Fibroblast of pulmonary artery (primary cell): ENCODE measurements around the gene GABRD.

ENCODE experiments used
- DNase-seq: peaks from one replicate; pipeline ENCODE4 v3.0.0-alpha.2; 2010; ENCODE audit warnings: low read depth
- H3K4me3 ChIP-seq: replicated peaks from 2 replicates; pipeline ENCODE4 v1.5.1; 2011; ENCODE audit warnings: low read depth, mild to moderate bottlenecking, control low read depth, low read length, moderate library complexity
- TF ChIP-seq, protein P1 (sequence below): IDR thresholded peaks from 2 replicates; pipeline ENCODE4 v1.5.1; 2011; ENCODE audit warnings: mild to moderate bottlenecking, control low read depth, low read length, inconsistent platforms; ENCODE audit errors: missing control alignments

Gene GABRD

DNA sequence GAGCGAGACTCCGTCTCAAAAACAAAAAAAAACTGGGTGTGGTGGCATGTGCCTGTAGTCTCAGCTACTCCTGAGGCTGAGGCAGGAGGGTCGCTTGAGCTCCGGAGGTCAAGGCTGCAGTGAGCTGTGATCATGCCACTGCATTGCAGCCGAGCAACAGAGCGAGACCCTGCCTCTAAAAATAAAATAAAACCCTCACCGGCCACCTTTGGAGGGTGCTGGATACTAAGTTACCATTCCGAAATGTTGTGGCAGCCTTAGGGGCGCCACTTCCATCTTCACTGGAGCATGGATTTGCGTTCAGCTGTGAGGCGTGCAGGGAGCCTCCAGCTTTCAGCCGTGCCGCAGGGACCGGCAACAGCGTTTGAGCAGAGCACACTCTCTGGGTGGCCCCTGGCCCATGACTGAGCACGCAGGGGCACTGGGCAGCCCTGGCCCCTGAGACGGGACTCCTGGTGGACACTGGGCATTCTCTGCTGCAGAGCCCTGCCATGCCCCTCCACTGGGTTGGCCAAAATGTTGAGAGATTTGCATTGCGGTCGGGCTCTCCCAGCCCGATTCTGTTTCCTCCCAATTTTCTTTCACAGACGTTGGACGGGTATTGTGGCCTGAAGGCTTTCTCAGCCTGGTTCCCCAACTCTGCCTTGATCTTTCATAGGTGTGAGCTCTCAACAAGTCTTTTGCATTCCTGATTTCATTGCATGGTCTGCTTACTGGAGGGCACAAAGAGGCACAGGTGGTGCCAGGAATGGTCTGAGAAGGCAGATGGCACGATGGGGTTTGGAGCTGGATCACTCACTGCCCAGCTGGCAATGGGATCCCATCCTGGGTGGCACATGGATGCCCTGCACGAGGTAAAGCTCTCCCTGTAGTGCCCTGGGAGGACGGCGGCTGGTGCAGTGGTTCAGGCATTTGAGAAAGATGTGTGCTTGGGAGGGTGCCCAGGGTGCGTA, 9.8 kb upstream of the GABRD start:
- H3K4me3 ChIP-seq, result no peak overlapping the region
- no peak for DNase-seq
- TF ChIP-seq, protein P1, sequence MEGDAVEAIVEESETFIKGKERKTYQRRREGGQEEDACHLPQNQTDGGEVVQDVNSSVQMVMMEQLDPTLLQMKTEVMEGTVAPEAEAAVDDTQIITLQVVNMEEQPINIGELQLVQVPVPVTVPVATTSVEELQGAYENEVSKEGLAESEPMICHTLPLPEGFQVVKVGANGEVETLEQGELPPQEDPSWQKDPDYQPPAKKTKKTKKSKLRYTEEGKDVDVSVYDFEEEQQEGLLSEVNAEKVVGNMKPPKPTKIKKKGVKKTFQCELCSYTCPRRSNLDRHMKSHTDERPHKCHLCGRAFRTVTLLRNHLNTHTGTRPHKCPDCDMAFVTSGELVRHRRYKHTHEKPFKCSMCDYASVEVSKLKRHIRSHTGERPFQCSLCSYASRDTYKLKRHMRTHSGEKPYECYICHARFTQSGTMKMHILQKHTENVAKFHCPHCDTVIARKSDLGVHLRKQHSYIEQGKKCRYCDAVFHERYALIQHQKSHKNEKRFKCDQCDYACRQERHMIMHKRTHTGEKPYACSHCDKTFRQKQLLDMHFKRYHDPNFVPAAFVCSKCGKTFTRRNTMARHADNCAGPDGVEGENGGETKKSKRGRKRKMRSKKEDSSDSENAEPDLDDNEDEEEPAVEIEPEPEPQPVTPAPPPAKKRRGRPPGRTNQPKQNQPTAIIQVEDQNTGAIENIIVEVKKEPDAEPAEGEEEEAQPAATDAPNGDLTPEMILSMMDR, result no peak

DNA sequence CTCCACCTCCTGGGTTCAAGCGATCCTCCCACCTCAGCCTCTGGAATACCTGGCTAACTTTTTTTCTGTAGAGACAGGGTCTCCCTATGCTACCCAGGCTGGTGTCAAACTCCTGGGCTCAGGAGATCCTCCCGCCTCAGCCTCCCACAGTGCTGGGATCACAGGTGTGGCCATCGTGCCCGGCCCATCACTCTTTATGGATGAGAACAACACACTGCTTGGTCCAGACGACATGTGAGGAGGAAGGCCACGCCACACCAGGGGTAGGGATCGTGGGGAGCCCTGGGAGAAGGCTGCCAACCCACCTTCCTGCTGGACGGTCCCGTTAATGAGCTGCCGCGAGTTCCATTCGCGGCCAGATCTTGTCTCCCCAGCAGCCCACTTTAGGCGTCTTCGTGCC, 5.0 kb upstream of the GABRD start:
- no peak for DNase-seq
- TF ChIP-seq, protein P1, result no peak
- no peak overlapping the region for H3K4me3 ChIP-seq

DNA sequence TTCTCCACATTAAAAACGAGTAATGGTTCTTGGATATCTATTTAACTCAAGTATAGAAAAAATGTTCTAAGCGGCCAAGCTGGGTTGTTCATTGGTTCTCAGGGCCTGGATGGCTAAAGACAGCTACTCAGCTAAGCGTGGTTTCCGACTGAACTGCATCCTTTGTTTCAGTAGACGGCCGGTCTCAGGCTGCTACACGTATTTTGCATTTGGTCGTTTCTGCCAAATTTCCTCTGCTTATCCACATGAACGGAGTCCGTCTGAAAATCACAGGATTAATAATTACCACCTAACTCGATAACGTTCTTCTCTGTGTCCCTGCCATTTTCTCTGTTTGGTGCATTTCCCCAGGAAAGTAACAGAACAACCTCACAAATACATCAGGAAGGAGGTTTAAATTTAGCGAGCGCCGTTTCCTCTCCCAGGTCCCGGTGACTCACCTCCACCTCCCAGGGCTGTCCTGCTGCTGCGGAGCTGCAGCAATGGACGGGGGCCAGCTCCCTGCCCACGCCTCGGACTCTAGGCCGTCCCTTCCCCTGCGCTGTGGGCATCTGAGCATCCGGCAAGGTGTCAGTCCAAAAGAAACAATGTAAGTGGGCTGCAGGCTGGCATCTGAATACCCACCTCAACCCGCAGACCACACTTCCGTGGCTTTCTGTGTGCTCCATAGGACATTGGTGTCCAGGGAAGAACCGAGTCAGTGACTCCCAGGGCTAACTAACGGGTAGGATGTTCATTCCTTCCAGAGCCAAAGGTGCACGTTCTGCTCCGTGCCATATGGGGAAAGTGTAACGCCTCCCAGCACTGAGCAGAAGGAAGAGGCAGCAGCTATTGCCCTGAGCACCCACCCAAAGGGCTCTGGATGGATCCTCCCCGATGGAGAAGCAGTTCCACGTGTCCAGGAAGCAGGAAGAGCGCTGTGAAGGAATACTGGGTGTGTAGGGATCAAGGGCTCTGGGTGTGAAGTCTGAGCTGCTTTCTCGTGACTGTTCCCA, 4.1 kb upstream of the GABRD start:
- TF ChIP-seq, protein P1, result no peak
- no peak for DNase-seq
- no peak overlapping the region for H3K4me3 ChIP-seq

DNA sequence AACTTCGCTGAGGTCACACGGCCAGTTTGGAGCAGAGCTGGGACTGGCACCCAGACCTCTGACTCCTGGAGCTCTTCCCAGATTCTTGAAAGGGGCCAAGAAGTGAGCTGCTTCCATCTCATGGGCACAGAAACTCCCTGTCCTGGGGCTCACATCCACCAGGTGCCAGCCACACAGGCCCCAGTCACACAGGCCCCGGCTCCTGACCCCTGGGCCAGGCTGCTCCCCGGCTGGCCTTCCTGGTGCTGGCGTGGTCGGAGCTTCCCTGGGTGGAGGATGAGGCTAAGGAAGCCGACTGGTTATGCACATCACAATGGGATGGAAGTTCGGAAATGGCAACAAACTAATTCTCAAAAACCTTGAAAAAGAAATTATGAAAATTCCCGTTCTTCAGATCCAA, 3.0 kb upstream of the GABRD start:
- H3K4me3 ChIP-seq, result no peak overlapping the region
- TF ChIP-seq, protein P1, result no peak
- DNase-seq, result no peak

DNA sequence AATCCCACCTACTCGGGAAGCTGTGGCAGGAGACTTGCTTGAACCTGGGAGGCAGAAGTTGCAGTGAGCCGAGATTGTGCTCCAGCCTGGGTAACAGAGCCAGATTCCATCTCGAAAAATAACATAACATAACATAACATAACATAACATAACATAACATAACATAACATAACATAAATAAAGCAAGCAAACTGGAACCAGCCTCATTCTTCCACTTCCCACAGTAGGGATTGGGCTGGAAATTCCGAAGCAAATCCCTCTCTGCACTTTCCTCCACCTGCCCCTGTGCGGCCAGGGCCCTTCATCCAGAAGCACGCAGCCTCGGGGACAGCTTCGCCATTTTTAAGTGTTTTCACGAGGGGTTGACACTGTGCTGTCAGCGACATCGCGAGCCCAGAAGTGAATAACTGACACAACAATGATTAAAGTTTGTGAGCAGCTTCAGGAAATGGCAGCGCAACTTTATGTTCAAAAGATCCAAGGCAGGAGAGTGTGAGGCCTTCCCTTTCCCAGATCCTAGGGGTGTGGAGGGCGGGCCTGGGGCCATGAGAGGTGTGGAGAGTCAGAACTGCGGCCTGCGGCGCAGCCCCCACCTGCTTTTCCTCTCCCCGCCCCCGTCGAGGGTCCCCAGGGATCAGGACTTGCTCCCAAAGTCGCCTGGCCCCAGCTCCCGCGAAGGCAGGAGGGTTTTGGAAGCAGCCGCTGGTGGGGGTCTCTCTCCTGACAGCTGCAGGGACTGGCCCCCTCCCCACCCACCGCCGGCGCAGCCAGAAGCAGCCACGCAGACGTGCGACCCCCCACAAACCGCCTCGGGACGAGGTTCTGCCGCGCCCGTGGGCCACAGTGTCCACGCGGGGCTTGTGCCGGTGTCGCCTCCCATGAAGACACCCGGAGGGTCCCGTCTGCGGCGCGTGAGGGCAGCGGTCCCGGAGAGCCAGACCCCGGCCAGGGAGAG, 651 bp upstream of the GABRD start:
- TF ChIP-seq, protein P1, result no peak
- no peak for DNase-seq

DNA sequence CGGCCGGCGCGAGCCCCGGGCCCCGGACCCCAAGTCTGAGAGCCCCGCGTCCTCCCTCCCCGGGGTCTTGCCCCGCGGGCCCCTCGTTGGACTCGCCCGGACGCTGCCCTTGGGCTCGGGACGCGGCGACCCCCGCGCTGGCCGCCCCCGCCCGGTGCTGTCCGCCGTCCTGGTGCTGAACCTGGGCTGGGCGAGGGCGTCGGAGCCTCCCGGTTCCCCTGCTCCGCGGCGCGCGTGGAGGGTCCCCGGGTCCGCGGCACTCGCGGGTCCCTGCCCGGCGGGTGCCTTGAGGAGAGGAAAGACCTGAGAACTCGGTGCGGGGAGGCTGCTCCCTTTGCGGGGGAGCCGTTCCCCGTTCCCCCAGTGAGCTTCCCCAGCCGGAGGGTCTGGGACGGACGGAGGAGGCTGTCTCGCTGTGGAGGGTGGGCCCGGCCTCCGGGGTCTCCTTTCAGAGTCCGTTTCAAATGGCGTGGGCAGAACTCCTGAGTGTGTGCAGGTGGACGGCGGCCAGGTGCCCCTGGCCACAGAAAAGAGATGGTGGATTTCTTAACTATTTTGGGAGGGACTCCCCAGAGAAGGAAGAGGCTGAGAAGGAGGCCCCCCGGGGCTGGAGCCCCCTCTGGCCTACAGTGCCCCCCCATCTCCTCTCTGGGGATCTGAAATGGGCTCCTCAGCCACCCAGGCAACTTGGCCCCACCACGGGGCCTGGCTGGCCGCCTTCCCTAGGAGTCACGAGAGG, 595 bp downstream of the GABRD start:
- no peak for DNase-seq
- no peak overlapping the region for H3K4me3 ChIP-seq
- TF ChIP-seq, protein P1, result no peak

More for the DNA sequence above, 651 bp upstream of the GABRD start:
- H3K4me3 ChIP-seq, result no peak overlapping the region
